GM23338 (cell line): ENCODE data around the gene RAP2B. TPM values are rescaled to one million over a fixed set of nuclear protein-coding genes. Genes with fewer than 3 reads are reported as not detected.

ENCODE experiments used
- ATAC-seq: fragments of 200-7000 bp; cut with Tn5 transposase; 3 replicates; pipeline ENCODE4 v1.9.1; 2020
- DNase-seq: peaks from one replicate; pipeline ENCODE4 v3.0.0-alpha.2; 2015; ENCODE audit warnings: low spot score
- H2AFZ ChIP-seq: fragments of 200-600 bp; sonication (generic); 2 replicates; pipeline ENCODE4 v1.8.0; 2016; ENCODE audit warnings: antibody characterized with exemption, mild to moderate bottlenecking, moderate library complexity
- H3F3A ChIP-seq: fragments of 200-600 bp; sonication (generic); replicated peaks from 2 replicates; pipeline ENCODE4 v1.8.0; 2017; ENCODE audit warnings: antibody characterized with exemption, mixed run types, low read depth
- H3K27ac ChIP-seq: fragments of 200-600 bp; sonication (generic); 2 replicates; pipeline ENCODE4 v1.6.1; 2016; ENCODE audit warnings: low read depth
- H3K27me3 ChIP-seq: fragments of 200-600 bp; sonication (generic); 2 replicates; pipeline ENCODE4 v1.8.0; 2016; ENCODE audit warnings: mild to moderate bottlenecking, mixed run types, moderate library complexity; ENCODE audit not compliant: insufficient read depth
- H3K36me3 ChIP-seq: fragments of 200-600 bp; sonication (generic); 2 replicates; pipeline ENCODE4 v1.8.0; 2016; ENCODE audit warnings: mild to moderate bottlenecking; ENCODE audit not compliant: insufficient read depth
- H3K4me1 ChIP-seq: fragments of 200-600 bp; sonication (generic); 2 replicates; pipeline ENCODE4 v1.8.0; 2016; ENCODE audit warnings: mild to moderate bottlenecking, moderate library complexity; ENCODE audit not compliant: insufficient read depth
- H3K4me2 ChIP-seq: fragments of 200-600 bp; sonication (generic); 2 replicates; pipeline ENCODE4 v1.7.1; 2017; ENCODE audit warnings: mixed run types
- H3K4me3 ChIP-seq: fragments of 200-600 bp; sonication (generic); 2 replicates; pipeline ENCODE4 v1.6.1; 2016; ENCODE audit warnings: mixed run types
- H3K79me2 ChIP-seq: fragments of 200-600 bp; sonication (generic); replicated peaks from 2 replicates; pipeline ENCODE4 v1.8.0; 2017; ENCODE audit warnings: mild to moderate bottlenecking; ENCODE audit not compliant: insufficient read depth
- H3K9me2 ChIP-seq: fragments of 200-600 bp; sonication (generic); 2 replicates; pipeline ENCODE4 v1.8.0; 2017; ENCODE audit not compliant: insufficient read depth
- H4K20me1 ChIP-seq: fragments of 200-600 bp; sonication (generic); replicated peaks from 2 replicates; pipeline ENCODE4 v1.8.0; 2017; ENCODE audit warnings: mild to moderate bottlenecking; ENCODE audit not compliant: insufficient read depth
- H3K27ac Mint-ChIP-seq: 2 replicates; pipeline ENCODE4 v1.8.0; 2020; ENCODE audit warnings: inconsistent platforms, mild to moderate bottlenecking, moderate library complexity, mixed read lengths
- H3K27me3 Mint-ChIP-seq: 3 replicates; pipeline ENCODE4 v1.8.0; 2022; ENCODE audit warnings: low read depth, mild to moderate bottlenecking, moderate library complexity, mixed read lengths, inconsistent platforms; ENCODE audit not compliant: insufficient read depth, poor library complexity
- H3K36me3 Mint-ChIP-seq: 3 replicates; pipeline ENCODE4 v1.8.0; 2021; ENCODE audit warnings: low read depth, mild to moderate bottlenecking, inconsistent platforms, moderate library complexity, mixed read lengths
- H3K4me1 Mint-ChIP-seq: 3 replicates; pipeline ENCODE4 v1.8.0; 2020; ENCODE audit warnings: mild to moderate bottlenecking, inconsistent platforms, mixed read lengths
- H3K4me3 Mint-ChIP-seq: 3 replicates; pipeline ENCODE4 v1.8.0; 2021; ENCODE audit warnings: moderate library complexity, mild to moderate bottlenecking, inconsistent platforms, mixed read lengths
- H3K9me3 Mint-ChIP-seq: 3 replicates; pipeline ENCODE4 v1.8.0; 2020; ENCODE audit warnings: moderate library complexity, mild to moderate bottlenecking, inconsistent platforms, mixed read lengths
- CREB1 ChIP-seq: fragments of 250-450 bp; sonication (Bioruptor Pico); IDR thresholded peaks from 2 replicates; pipeline ENCODE4 v1.5.0; 2020; ENCODE audit warnings: low read depth, mild to moderate bottlenecking, moderate library complexity
- CTCF ChIP-seq, 2 experiments: fragments of 200-600 bp in 1 of 2; sonication (generic) in 1 of 2; conservative IDR thresholded peaks; 2 replicates each; pipeline versions ENCODE4 v1.5.1 to v1.6.1; 2016 to 2017; ENCODE audit warnings: antibody characterized with exemption in 2 of 2, low read depth in 2 of 2, mild to moderate bottlenecking in 2 of 2, moderate library complexity in 1 of 2
- JUNB ChIP-seq: IDR thresholded peaks from one replicate; pipeline ENCODE4 v1.6.1; 2016; ENCODE audit warnings: antibody characterized with exemption; ENCODE audit not compliant: unreplicated experiment
- NANOG ChIP-seq: IDR thresholded peaks from 2 replicates; pipeline ENCODE4 v1.6.1; 2016; ENCODE audit warnings: antibody characterized with exemption, borderline replicate concordance
- ZNF331 ChIP-seq: fragments of 250-450 bp; sonication (Bioruptor Pico); IDR thresholded peaks from 2 replicates; pipeline ENCODE4 v1.5.0; 2020; ENCODE audit warnings: low read depth, mild to moderate bottlenecking, moderate library complexity
- ZNF462 ChIP-seq: fragments of 250-450 bp; sonication (Bioruptor Pico); IDR thresholded peaks from 2 replicates; pipeline ENCODE4 v1.5.0; 2020; ENCODE audit warnings: mild to moderate bottlenecking, moderate library complexity
- polyA plus RNA-seq: library from polyadenylated mRNA; unstranded; fragments of >200 nt; fragmentation: Nextera tagmentation; extraction: Ambion mirVana; gene quantifications from 2 replicates; pipeline ENCODE4 v1.2.1, GENCODE V29; 2016
- total RNA-seq: library from RNA; depleted of rRNA; stranded (reverse); fragments of >200 nt; shearing (Covaris generic); gene quantifications from 2 replicates; pipeline ENCODE4 v1.2.3, GENCODE V29; 2014
- TF ChIP-seq, protein P1 (sequence below): IDR thresholded peaks from 2 replicates; pipeline ENCODE4 v1.6.1; 2016; ENCODE audit warnings: antibody characterized with exemption

The RAP2B gene
- total and polyA plus RNA-seq, 2 experiments from 2014 or later: 22.5 to 24.0 TPM

DNA sequence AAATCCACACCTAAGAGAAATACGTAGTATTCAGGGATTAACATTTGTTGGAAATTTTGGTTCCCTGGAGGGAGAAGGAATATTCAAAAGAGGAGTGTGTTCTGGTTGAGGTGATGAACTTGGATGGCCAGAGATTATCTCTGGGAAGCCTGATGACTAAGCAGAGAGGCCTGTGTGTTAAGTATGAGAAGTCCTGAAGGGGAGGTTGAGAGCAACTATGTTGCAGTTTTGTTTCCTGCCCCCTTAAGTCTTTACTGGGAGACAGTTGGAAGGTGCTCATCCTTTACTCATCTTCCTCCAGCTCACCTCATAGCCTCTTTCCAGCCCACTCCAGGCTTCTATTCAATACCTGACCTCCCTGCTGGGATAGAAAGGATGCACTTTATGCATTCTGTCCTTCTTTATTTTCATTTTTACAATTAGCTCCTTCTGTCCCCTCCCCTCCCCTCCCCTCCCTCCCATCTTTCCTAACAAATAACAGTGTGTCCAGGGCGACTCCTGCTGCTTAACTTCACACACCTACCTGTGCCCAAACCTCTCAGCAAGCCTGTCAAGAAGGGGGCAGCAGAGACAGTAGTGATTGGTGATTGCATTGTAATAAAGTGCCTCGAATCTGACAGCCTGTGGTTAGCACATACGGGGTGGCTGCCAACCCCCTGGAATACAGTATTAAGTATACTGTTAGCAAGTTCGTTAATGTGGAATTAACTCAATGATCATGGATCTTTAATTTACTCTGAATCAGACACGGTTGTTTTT, 11.9 kb downstream of the RAP2B start:
- peaks cover 11% of the 10 kb centered on the region; the same call in 1 of the 3 replicates for H3K9me3 Mint-ChIP-seq
- ATAC-seq: peak; percentile 85
- Histone ChIP-seq H3K27ac (no peak overlapping the region), H3K27me3 (no peaks in the 10 kb centered on the region), H3K36me3 (no peaks in the 10 kb centered on the region), H3K9me2 (no peaks in the 10 kb centered on the region), H3K79me2 (no peaks in the 10 kb centered on the region), H3F3A (no peaks in the 10 kb centered on the region), H4K20me1 (no peaks in the 10 kb centered on the region; the same call in 1 of the 2 replicates), H2AFZ (no peak overlapping the region), H3K4me3 (no peak overlapping the region), H3K4me2 (no peak overlapping the region), H3K4me1 (peaks cover 5% of the 10 kb centered on the region; the same call in 1 of the 2 replicates)
- peak; percentile 38 for DNase-seq
- H3K4me1 Mint-ChIP-seq: peaks cover 17% of the 10 kb centered on the region
- H3K36me3 Mint-ChIP-seq: peaks cover 11% of the 10 kb centered on the region; the same call in 2 of the 3 replicates
- TF ChIP-seq, protein P1, sequence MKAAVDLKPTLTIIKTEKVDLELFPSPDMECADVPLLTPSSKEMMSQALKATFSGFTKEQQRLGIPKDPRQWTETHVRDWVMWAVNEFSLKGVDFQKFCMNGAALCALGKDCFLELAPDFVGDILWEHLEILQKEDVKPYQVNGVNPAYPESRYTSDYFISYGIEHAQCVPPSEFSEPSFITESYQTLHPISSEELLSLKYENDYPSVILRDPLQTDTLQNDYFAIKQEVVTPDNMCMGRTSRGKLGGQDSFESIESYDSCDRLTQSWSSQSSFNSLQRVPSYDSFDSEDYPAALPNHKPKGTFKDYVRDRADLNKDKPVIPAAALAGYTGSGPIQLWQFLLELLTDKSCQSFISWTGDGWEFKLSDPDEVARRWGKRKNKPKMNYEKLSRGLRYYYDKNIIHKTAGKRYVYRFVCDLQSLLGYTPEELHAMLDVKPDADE: no peak
- peak in 1 of 2 experiments; percentile 72; a peak in 3 of 4 replicates for TF ChIP-seq CTCF (conservative IDR thresholded peaks at IDR 0.05; ENCODE audit: low read depth in 2 of 2)
- H3K4me3 Mint-ChIP-seq: no peak overlapping the region
- no peak overlapping the region for H3K27ac Mint-ChIP-seq
- H3K27me3 Mint-ChIP-seq: peaks cover 6% of the 10 kb centered on the region

- Histone ChIP-seq H3K79me2 (no peaks in the 10 kb centered on the region), H3F3A (no peaks in the 10 kb centered on the region), H3K27me3 (no peaks in the 10 kb centered on the region), H4K20me1 (no peaks in the 10 kb centered on the region; the same call in 1 of the 2 replicates), H3K4me1 (peaks cover 5% of the 10 kb centered on the region; the same call in 1 of the 2 replicates), H2AFZ (no peak overlapping the region), H3K9me2 (no peaks in the 10 kb centered on the region), H3K36me3 (no peaks in the 10 kb centered on the region), H3K4me3 (no peak overlapping the region), H3K4me2 (no peak overlapping the region), H3K27ac (no peak overlapping the region)
- Mint-ChIP-seq H3K27ac (no peak overlapping the region), H3K27me3 (peaks cover 6% of the 10 kb centered on the region), H3K4me3 (no peak overlapping the region), H3K36me3 (peaks cover 14% of the 10 kb centered on the region; the same call in 2 of the 3 replicates), H3K4me1 (peaks cover 17% of the 10 kb centered on the region), H3K9me3 (peaks cover 11% of the 10 kb centered on the region; the same call in 1 of the 3 replicates)
- ATAC-seq (no peak), DNase-seq (no peak)
- TF ChIP-seq, protein P1: no peak
- TF ChIP-seq ZNF462 (CRISPR knock-in tag) (no peak), CREB1 (CRISPR knock-in tag) (no peak), NANOG (no peak), ZNF331 (CRISPR knock-in tag) (no peak), JUNB (no peak)
Measured at GRCh38 chr3:153176197-153176596, 14.2 kb downstream of the RAP2B start.
